B cell (primary cell): ENCODE data around the gene CD200R1L. TPM values are rescaled to one million over a fixed set of nuclear protein-coding genes. Genes with fewer than 3 reads are reported as not detected.

Source experiments
- ATAC-seq: fragments of 200-7000 bp; cut with Tn5 transposase; one replicate; pipeline ENCODE4 v1.10.0; 2021; ENCODE audit warnings: low read depth, mild to moderate bottlenecking, moderate number of reproducible peaks, moderate library complexity
- CTCF ChIA-PET: fragments of 350-600 bp; sonication (Branson Sonifier 250); formaldehyde crosslinking; loops from one replicate; lab custom pipeline; 2021; ENCODE audit warnings: antibody characterized with exemption, inconsistent platforms; lab: Charles Lee
- POLR2A ChIA-PET: fragments of 350-600 bp; sonication (Branson Sonifier 250); formaldehyde crosslinking; loops from one replicate; lab custom pipeline; 2021; ENCODE audit warnings: antibody characterized with exemption; lab: Charles Lee
- DNase-seq: peaks from one replicate; pipeline ENCODE4 v3.0.0; 2013
- H2AFZ ChIP-seq: 2 replicates; pipeline ENCODE4 v1.6.1; 2012; ENCODE audit warnings: mild to moderate bottlenecking, low read depth, low read length; ENCODE audit not compliant: insufficient read depth, poor library complexity, severe bottlenecking
- H3K27ac ChIP-seq, 2 donors: 1 replicate in 1 of 2; 2 replicates in 1 of 2; pipeline ENCODE4 v1.5.1; 2012 to 2013; ENCODE audit warnings: low read length in 2 of 2, mild to moderate bottlenecking in 2 of 2, moderate library complexity in 1 of 2
- H3K27me3 ChIP-seq, 4 experiments: fragments of 200-600 bp in 1 of 4; sonication (generic) in 1 of 4; replicated peaks in 1 of 4; 1 replicate in 2 of 4; 2 replicates in 2 of 4; pipeline versions ENCODE4 v1.6.1 to v1.7.0; 2013 to 2016; ENCODE audit warnings: low read length in 3 of 4, mild to moderate bottlenecking in 2 of 4, mixed read lengths in 1 of 4, moderate library complexity in 1 of 4; ENCODE audit not compliant: insufficient read depth in 4 of 4, control insufficient read depth in 3 of 4; ENCODE audit errors: control extremely low read depth in 1 of 4
- H3K36me3 ChIP-seq, 2 experiments: replicated peaks in 1 of 2; 1 replicate in 1 of 2; 2 replicates in 1 of 2; pipeline versions ENCODE4 v1.6.1 to v1.7.1; 2013; ENCODE audit warnings: low read length in 1 of 2; ENCODE audit not compliant: insufficient read depth in 2 of 2, control insufficient read depth in 1 of 2; ENCODE audit errors: control extremely low read depth in 1 of 2, extremely low read depth in 1 of 2
- H3K4me1 ChIP-seq, 2 donors: fragments of 200-600 bp in 1 of 2; sonication (generic) in 1 of 2; 1 replicate in 1 of 2; 2 replicates in 1 of 2; pipeline versions ENCODE4 v1.5.1 to v1.6.1; 2013 to 2017; ENCODE audit warnings: low read length in 2 of 2; ENCODE audit not compliant: control insufficient read depth in 2 of 2, insufficient read depth in 2 of 2
- H3K4me2 ChIP-seq: replicated peaks from 2 replicates; pipeline ENCODE3; 2012; ENCODE audit warnings: mild to moderate bottlenecking, low read depth, low read length; ENCODE audit not compliant: poor library complexity, severe bottlenecking
- H3K4me3 ChIP-seq, 5 experiments: fragments of 200-600 bp in 1 of 5; sonication (generic) in 1 of 5; 1 replicate in 3 of 5; 2 replicates in 2 of 5; pipeline versions ENCODE4 v1.5.1 to v1.7.0; 2011 to 2016; ENCODE audit warnings: low read length in 4 of 5, mild to moderate bottlenecking in 4 of 5, low read depth in 2 of 5, control low read depth in 1 of 5, moderate library complexity in 1 of 5; ENCODE audit not compliant: insufficient read depth in 1 of 5; ENCODE audit errors: control extremely low read depth in 1 of 5, extremely low read depth in 1 of 5
- H3K79me2 ChIP-seq: fragments of 200-600 bp; sonication (generic); one replicate; pipeline ENCODE4 v1.6.0; 2016; ENCODE audit warnings: low read length; ENCODE audit not compliant: control insufficient read depth, insufficient read depth
- H3K9ac ChIP-seq: fragments of 200-600 bp; sonication (generic); 2 replicates; pipeline ENCODE4 v1.6.1; 2017; ENCODE audit warnings: mild to moderate bottlenecking, low read length, moderate library complexity
- H3K9me3 ChIP-seq, 3 donors: one replicate each; pipeline versions ENCODE4 v1.6.1 to v1.7.1; 2013; ENCODE audit warnings: low read length in 2 of 3; ENCODE audit not compliant: control insufficient read depth in 2 of 3, insufficient read depth in 1 of 3; ENCODE audit errors: control extremely low read depth in 1 of 3
- H4K20me1 ChIP-seq: 2 replicates; pipeline ENCODE4 v1.6.0; 2012; ENCODE audit warnings: mild to moderate bottlenecking, low read length; ENCODE audit not compliant: insufficient read depth, control insufficient read depth, poor library complexity, severe bottlenecking
- H3K27ac Mint-ChIP-seq: one replicate; pipeline ENCODE4 v1.8.0; 2021; ENCODE audit warnings: mixed read lengths
- H3K27me3 Mint-ChIP-seq: one replicate; pipeline ENCODE4 v1.8.0; 2021; ENCODE audit warnings: mixed read lengths
- H3K4me1 Mint-ChIP-seq: one replicate; pipeline ENCODE4 v1.8.0; 2021; ENCODE audit warnings: mixed read lengths
- H3K4me3 Mint-ChIP-seq: one replicate; pipeline ENCODE4 v1.8.0; 2021; ENCODE audit warnings: mixed read lengths
- H3K9me3 Mint-ChIP-seq: one replicate; pipeline ENCODE4 v1.8.0; 2022; ENCODE audit warnings: mixed read lengths; ENCODE audit not compliant: insufficient read depth
- CTCF ChIP-seq: fragments of 200-600 bp; IDR thresholded peaks from one replicate; pipeline ENCODE4 v1.8.0; 2022; ENCODE audit warnings: antibody characterized with exemption, mild to moderate bottlenecking
- EZH2 ChIP-seq: IDR thresholded peaks from 2 replicates; pipeline ENCODE4 v1.6.1; 2012; ENCODE audit warnings: borderline replicate concordance, low read depth, mild to moderate bottlenecking, moderate library complexity, low read length; ENCODE audit not compliant: insufficient read depth, poor library complexity, severe bottlenecking
- WGBS: methylation state at CpG from one replicate; pipeline ENCODE4 v1.1.5; 2013; ENCODE audit warnings: missing lambda C conversion rate; ENCODE audit not compliant: insufficient coverage; 5-methylcytosine and 5-hydroxymethylcytosine counted together
- intact Hi-C: fragments of 100-400 bp; cut with micrococcal nuclease; formaldehyde crosslinking; loops from one replicate; pipeline ENCODE4 v1.10.0; 2022
- polyA plus RNA-seq: library from polyadenylated mRNA; depleted of rRNA; stranded (reverse); fragments of >200 nt; gene quantifications from 2 replicates; pipeline ENCODE4 v1.2.3, GENCODE V29; 2012
- total RNA-seq, 2 donors: library from RNA; stranded (reverse); fragments of 120-200 nt in 1 of 2; gene quantifications; 1 replicate in 1 of 2; 2 replicates in 1 of 2; pipeline versions ENCODE4 v1.2.3 to v1.2.4, GENCODE V29; 2013 to 2022

The CD200R1L gene
- total and polyA plus RNA-seq, 2 donors (not counting 1 experiment from before 2014, with no cell fraction given) = not detected

DNA sequence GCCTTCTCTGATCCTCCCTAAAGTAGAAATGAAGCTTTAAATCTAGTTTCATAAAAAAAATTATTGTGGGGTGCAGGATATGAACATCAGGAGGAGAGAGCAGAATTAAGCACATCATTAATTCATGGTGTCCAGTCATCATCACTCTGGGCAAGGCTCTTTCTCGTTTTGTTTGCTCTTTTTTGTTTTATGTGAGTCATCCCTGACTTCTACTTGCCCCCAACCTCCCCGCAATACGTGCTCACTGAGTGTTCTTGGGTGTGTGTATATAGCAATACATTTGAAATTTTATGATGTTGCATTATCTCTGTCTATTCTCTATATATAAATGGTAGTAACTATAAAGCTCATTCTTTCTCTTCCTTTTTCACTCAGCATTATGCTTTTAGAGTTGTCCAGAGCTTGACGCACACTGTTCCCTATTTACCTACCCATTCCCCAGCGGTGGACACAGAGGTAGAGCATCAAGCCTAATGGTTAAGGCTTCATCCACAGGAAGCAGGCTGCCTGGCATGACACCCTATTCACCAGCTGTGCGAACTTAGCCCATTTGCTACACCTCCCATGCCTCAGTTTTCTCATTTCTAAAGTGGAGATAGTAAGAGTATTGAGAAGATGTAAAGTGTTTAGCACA, 72.3 kb downstream of the CD200R1L start:
- Histone ChIP-seq H3K9ac (no peak overlapping the region), H3K36me3 (no peaks in the 10 kb centered on the region), H3K79me2 (no peaks in the 10 kb centered on the region), H3K9me3 (no peaks in the 10 kb centered on the region), H4K20me1 (no peaks in the 10 kb centered on the region), H3K4me1 (peaks cover 25 to 39% of the 10 kb centered on the region in 2 donors), H3K4me2 (peak overlapping the region; percentile 9), H2AFZ (no peak overlapping the region), H3K4me3 (no peak overlapping the region), H3K27ac (no peak overlapping the region), H3K27me3 (no peaks in the 10 kb centered on the region)
- ChIA-PET POLR2A (no interaction called here), CTCF (interaction anchor here (1.0 kb wide), 1 partner anchor 198 kb away, joined by 3 read pairs; no protein-coding TSS in a partner anchor)
- H3K9me3 Mint-ChIP-seq = no peaks in the 10 kb centered on the region
- intact Hi-C loops = no loop called here
- DNase-seq (no peak), ATAC-seq (no peak)
- no peak overlapping the region for H3K27ac Mint-ChIP-seq
- no peaks in the 10 kb centered on the region for H3K27me3 Mint-ChIP-seq
- TF ChIP-seq CTCF = no peak
- no peak for TF ChIP-seq EZH2
- peaks cover 48% of the 10 kb centered on the region for H3K4me1 Mint-ChIP-seq
- WGBS = 100% methylated on average over 2 of the region's 6 CpGs
- peak overlapping the region; percentile 2 for H3K4me3 Mint-ChIP-seq

GRCh38 chr3:112773864-112774263, 72.8 kb downstream of the CD200R1L start:
- no peaks in the 10 kb centered on the region for H3K27me3 ChIP-seq
- H3K27ac Mint-ChIP-seq = peak overlapping the region; percentile 47
- H3K4me1 Mint-ChIP-seq = peaks cover 50% of the 10 kb centered on the region
- no peaks in the 10 kb centered on the region for H4K20me1 ChIP-seq
- H3K9me3 ChIP-seq = no peaks in the 10 kb centered on the region
- POLR2A ChIA-PET = no interaction called here
- no peaks in the 10 kb centered on the region for H3K79me2 ChIP-seq
- H3K4me3 ChIP-seq = no peak overlapping the region
- H3K36me3 ChIP-seq = no peaks in the 10 kb centered on the region
- H3K9me3 Mint-ChIP-seq = peaks cover 2% of the 10 kb centered on the region
- H3K9ac ChIP-seq = no peak overlapping the region
- no peak for TF ChIP-seq EZH2
- no peak for TF ChIP-seq CTCF
- peak overlapping the region; percentile 54 for H3K4me3 Mint-ChIP-seq
- DNase-seq (peak; percentile 70), ATAC-seq (peak; percentile 59)
- H3K4me1 ChIP-seq = peaks cover 25 to 42% of the 10 kb centered on the region in 2 donors
- no peaks in the 10 kb centered on the region for H3K27me3 Mint-ChIP-seq
- H3K27ac ChIP-seq = no peak overlapping the region
- peak overlapping the region; percentile 9 for H3K4me2 ChIP-seq
- no peak overlapping the region for H2AFZ ChIP-seq
- intact Hi-C loops = no loop called here
- CTCF ChIA-PET = interaction anchor here (1.0 kb wide), 1 partner anchor 199 kb away, joined by 3 read pairs; no protein-coding TSS in a partner anchor
- WGBS = no CpG with 5 or more reads among the region's 6 CpGs
